ENCODE data around the gene SUSD2. TPM values are rescaled to one million over a fixed set of nuclear protein-coding genes. Genes with fewer than 3 reads are reported as not detected.

The SUSD2 gene
- total and polyA plus RNA-seq, 2 donors from 2014 or later = 14.8 to 25.2 TPM

DNA sequence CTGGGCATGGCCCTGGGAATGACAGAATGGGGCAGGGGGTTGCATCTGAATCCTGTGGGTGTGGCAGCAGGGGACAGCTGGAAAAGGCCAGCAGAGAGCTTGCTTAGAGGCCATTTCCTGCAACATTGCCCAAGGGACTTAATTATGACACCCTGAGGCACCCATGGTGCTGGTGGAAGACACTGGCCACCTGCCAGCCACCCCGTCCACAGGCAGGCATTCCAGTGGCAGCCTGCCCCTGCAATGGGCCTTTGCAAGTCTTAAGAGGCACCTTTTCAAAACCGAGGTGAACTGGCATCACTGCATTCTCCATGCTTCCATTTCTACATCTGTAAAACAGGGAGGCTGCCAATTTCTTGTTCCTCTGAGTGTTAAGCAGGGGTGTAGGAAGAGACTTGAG lies 21.6 kb upstream of the SUSD2 start:
- Histone ChIP-seq H3K36me3 (ENCODE audit: control insufficient read depth in 2 of 3, insufficient read depth in 3 of 3, low read length in 3 of 3) (peaks cover 0 to 1% (median 0%) of the 10 kb centered on the region in 3 donors), H3K4me3 (ENCODE audit: low read length in 3 of 3) (no peak overlapping the region), H3K27ac (ENCODE audit: low read depth in 2 of 2, low read length in 2 of 2) (no peak overlapping the region), H3K4me1 (ENCODE audit: control insufficient read depth in 2 of 3, insufficient read depth in 2 of 3, low read depth in 1 of 3, low read length in 3 of 3) (peaks cover 0 to 20% (median 2%) of the 10 kb centered on the region in 3 donors), H3K9ac (ENCODE audit: low read length in 3 of 3) (no peak overlapping the region), H3K27me3 (ENCODE audit: control insufficient read depth, insufficient read depth, low read length) (no peaks in the 10 kb centered on the region), H3K9me3 (ENCODE audit: control insufficient read depth in 2 of 3, insufficient read depth in 1 of 3, low read length in 3 of 3) (no peaks in the 10 kb centered on the region)
- intact Hi-C loops (cut with DNase I) = no loop called here
- FAIRE-seq (no peak), DNase-seq (no peak)
- TF ChIP-seq, protein P1, sequence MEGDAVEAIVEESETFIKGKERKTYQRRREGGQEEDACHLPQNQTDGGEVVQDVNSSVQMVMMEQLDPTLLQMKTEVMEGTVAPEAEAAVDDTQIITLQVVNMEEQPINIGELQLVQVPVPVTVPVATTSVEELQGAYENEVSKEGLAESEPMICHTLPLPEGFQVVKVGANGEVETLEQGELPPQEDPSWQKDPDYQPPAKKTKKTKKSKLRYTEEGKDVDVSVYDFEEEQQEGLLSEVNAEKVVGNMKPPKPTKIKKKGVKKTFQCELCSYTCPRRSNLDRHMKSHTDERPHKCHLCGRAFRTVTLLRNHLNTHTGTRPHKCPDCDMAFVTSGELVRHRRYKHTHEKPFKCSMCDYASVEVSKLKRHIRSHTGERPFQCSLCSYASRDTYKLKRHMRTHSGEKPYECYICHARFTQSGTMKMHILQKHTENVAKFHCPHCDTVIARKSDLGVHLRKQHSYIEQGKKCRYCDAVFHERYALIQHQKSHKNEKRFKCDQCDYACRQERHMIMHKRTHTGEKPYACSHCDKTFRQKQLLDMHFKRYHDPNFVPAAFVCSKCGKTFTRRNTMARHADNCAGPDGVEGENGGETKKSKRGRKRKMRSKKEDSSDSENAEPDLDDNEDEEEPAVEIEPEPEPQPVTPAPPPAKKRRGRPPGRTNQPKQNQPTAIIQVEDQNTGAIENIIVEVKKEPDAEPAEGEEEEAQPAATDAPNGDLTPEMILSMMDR (IDR thresholded peaks at IDR 0.05; ENCODE audit: borderline replicate concordance, extremely low read depth, insufficient read depth) = no peak

DNA sequence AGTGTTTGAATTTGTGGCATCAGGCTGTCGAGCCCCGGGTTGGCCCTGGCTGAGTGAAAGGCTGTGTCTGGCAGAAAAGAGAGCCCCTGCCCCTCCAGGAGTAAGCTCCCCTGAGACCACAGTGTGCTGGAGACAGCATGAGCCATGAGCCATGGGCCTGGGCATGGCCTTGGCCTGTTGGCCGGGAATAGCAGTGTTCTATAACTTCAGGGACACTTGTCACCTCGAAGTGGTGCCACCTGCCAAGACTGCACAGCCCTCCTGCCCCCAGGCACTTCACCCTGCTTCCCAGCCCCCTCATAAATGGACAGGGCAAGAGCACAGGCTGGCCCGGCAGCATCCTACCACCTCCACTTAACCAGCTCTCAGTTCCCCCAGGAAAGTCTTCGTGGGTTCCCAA lies 20.7 kb upstream of the SUSD2 start:
- Histone ChIP-seq H3K9me3 (ENCODE audit: control insufficient read depth in 2 of 3, insufficient read depth in 1 of 3, low read length in 3 of 3) (no peaks in the 10 kb centered on the region), H3K9ac (ENCODE audit: low read length in 3 of 3) (no peak overlapping the region), H3K27me3 (ENCODE audit: control insufficient read depth, insufficient read depth, low read length) (no peaks in the 10 kb centered on the region), H3K4me1 (ENCODE audit: control insufficient read depth in 2 of 3, insufficient read depth in 2 of 3, low read depth in 1 of 3, low read length in 3 of 3) (peaks cover 0 to 14% (median 2%) of the 10 kb centered on the region in 3 donors), H3K36me3 (ENCODE audit: control insufficient read depth in 2 of 3, insufficient read depth in 3 of 3, low read length in 3 of 3) (peaks cover 3 to 8% (median 7%) of the 10 kb centered on the region in 3 donors), H3K4me3 (ENCODE audit: low read length in 3 of 3) (no peak overlapping the region), H3K27ac (ENCODE audit: low read depth in 2 of 2, low read length in 2 of 2) (no peak overlapping the region)
- intact Hi-C loops (cut with DNase I) = no loop called here
- FAIRE-seq (no peak), DNase-seq (no peak)
- TF ChIP-seq, protein P1 (IDR thresholded peaks at IDR 0.05; ENCODE audit: borderline replicate concordance, extremely low read depth, insufficient read depth) = no peak

- Histone ChIP-seq H3K4me3 (ENCODE audit: low read length in 3 of 3) (no peak overlapping the region), H3K9me3 (ENCODE audit: control insufficient read depth in 2 of 3, insufficient read depth in 1 of 3, low read length in 3 of 3) (no peaks in the 10 kb centered on the region), H3K36me3 (ENCODE audit: control insufficient read depth in 2 of 3, insufficient read depth in 3 of 3, low read length in 3 of 3) (peaks cover 3 to 12% (median 10%) of the 10 kb centered on the region in 3 donors), H3K27me3 (ENCODE audit: control insufficient read depth, insufficient read depth, low read length) (no peaks in the 10 kb centered on the region), H3K27ac (ENCODE audit: low read depth in 2 of 2, low read length in 2 of 2) (no peak overlapping the region), H3K4me1 (ENCODE audit: control insufficient read depth in 2 of 3, insufficient read depth in 2 of 3, low read depth in 1 of 3, low read length in 3 of 3) (peaks cover 0 to 12% (median 2%) of the 10 kb centered on the region in 3 donors), H3K9ac (ENCODE audit: low read length in 3 of 3) (peak overlapping the region in 1 of 3 donors; percentile 5)
- intact Hi-C loops (cut with DNase I) = no loop called here
- DNase-seq (no peak), FAIRE-seq (no peak)
- TF ChIP-seq, protein P1 (IDR thresholded peaks at IDR 0.05; ENCODE audit: borderline replicate concordance, extremely low read depth, insufficient read depth) = no peak
Measured at GRCh38 chr22:24161485-24161884, 19.8 kb upstream of the SUSD2 start.

DNA sequence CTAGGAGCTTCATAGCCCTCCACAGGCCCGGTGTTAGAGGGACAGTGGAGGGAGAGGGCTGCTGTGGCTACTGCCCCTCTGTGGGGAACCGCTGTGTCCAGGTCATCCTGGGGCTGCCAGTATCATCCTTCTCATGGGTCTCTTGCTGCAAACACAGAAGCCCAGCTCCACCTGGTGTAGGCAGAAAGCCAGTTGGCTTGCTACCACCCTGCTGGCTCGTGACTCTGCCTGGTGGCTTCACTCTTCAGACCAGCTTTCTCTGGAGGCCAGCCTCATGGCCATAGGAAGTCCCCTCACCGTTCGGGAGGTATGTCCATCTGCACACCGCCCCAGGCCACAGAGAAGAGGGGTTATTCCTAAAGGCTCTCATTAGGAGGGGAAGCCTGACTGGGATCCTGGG lies 19.4 kb upstream of the SUSD2 start:
- no peak overlapping the region for H3K9ac ChIP-seq (ENCODE audit: low read length in 3 of 3)
- no peak overlapping the region for H3K4me3 ChIP-seq (ENCODE audit: low read length in 3 of 3)
- intact Hi-C loops (cut with DNase I) = no loop called here
- DNase-seq (no peak), FAIRE-seq (no peak)
- peaks cover 3 to 12% (median 10%) of the 10 kb centered on the region in 3 donors for H3K36me3 ChIP-seq (ENCODE audit: control insufficient read depth in 2 of 3, insufficient read depth in 3 of 3, low read length in 3 of 3)
- TF ChIP-seq, protein P1 (IDR thresholded peaks at IDR 0.05; ENCODE audit: borderline replicate concordance, extremely low read depth, insufficient read depth) = no peak
- H3K27ac ChIP-seq (ENCODE audit: low read depth in 2 of 2, low read length in 2 of 2) = no peak overlapping the region
- H3K9me3 ChIP-seq (ENCODE audit: control insufficient read depth in 2 of 3, insufficient read depth in 1 of 3, low read length in 3 of 3) = no peaks in the 10 kb centered on the region
- H3K27me3 ChIP-seq (ENCODE audit: control insufficient read depth, insufficient read depth, low read length) = no peaks in the 10 kb centered on the region
- peaks cover 0 to 9% (median 2%) of the 10 kb centered on the region in 3 donors for H3K4me1 ChIP-seq (ENCODE audit: control insufficient read depth in 2 of 3, insufficient read depth in 2 of 3, low read depth in 1 of 3, low read length in 3 of 3)

All from kidney (tissue), 14 donors.